GM23338 (cell line): ENCODE data around the gene HDDC3. TPM values are rescaled to one million over a fixed set of nuclear protein-coding genes. Genes with fewer than 3 reads are reported as not detected.

Source experiments
- ATAC-seq: fragments of 200-7000 bp; cut with Tn5 transposase; 3 replicates; pipeline ENCODE4 v1.9.1; 2020
- DNase-seq: peaks from one replicate; pipeline ENCODE4 v3.0.0-alpha.2; 2015; ENCODE audit warnings: low spot score
- H2AFZ ChIP-seq: fragments of 200-600 bp; sonication (generic); 2 replicates; pipeline ENCODE4 v1.8.0; 2016; ENCODE audit warnings: antibody characterized with exemption, mild to moderate bottlenecking, moderate library complexity
- H3F3A ChIP-seq: fragments of 200-600 bp; sonication (generic); replicated peaks from 2 replicates; pipeline ENCODE4 v1.8.0; 2017; ENCODE audit warnings: antibody characterized with exemption, mixed run types, low read depth
- H3K27ac ChIP-seq: fragments of 200-600 bp; sonication (generic); 2 replicates; pipeline ENCODE4 v1.6.1; 2016; ENCODE audit warnings: low read depth
- H3K27me3 ChIP-seq: fragments of 200-600 bp; sonication (generic); 2 replicates; pipeline ENCODE4 v1.8.0; 2016; ENCODE audit warnings: mild to moderate bottlenecking, mixed run types, moderate library complexity; ENCODE audit not compliant: insufficient read depth
- H3K36me3 ChIP-seq: fragments of 200-600 bp; sonication (generic); 2 replicates; pipeline ENCODE4 v1.8.0; 2016; ENCODE audit warnings: mild to moderate bottlenecking; ENCODE audit not compliant: insufficient read depth
- H3K4me1 ChIP-seq: fragments of 200-600 bp; sonication (generic); 2 replicates; pipeline ENCODE4 v1.8.0; 2016; ENCODE audit warnings: mild to moderate bottlenecking, moderate library complexity; ENCODE audit not compliant: insufficient read depth
- H3K4me2 ChIP-seq: fragments of 200-600 bp; sonication (generic); 2 replicates; pipeline ENCODE4 v1.7.1; 2017; ENCODE audit warnings: mixed run types
- H3K4me3 ChIP-seq: fragments of 200-600 bp; sonication (generic); 2 replicates; pipeline ENCODE4 v1.6.1; 2016; ENCODE audit warnings: mixed run types
- H3K79me2 ChIP-seq: fragments of 200-600 bp; sonication (generic); replicated peaks from 2 replicates; pipeline ENCODE4 v1.8.0; 2017; ENCODE audit warnings: mild to moderate bottlenecking; ENCODE audit not compliant: insufficient read depth
- H3K9me2 ChIP-seq: fragments of 200-600 bp; sonication (generic); 2 replicates; pipeline ENCODE4 v1.8.0; 2017; ENCODE audit not compliant: insufficient read depth
- H4K20me1 ChIP-seq: fragments of 200-600 bp; sonication (generic); replicated peaks from 2 replicates; pipeline ENCODE4 v1.8.0; 2017; ENCODE audit warnings: mild to moderate bottlenecking; ENCODE audit not compliant: insufficient read depth
- H3K27ac Mint-ChIP-seq: 2 replicates; pipeline ENCODE4 v1.8.0; 2020; ENCODE audit warnings: inconsistent platforms, mild to moderate bottlenecking, moderate library complexity, mixed read lengths
- H3K27me3 Mint-ChIP-seq: 3 replicates; pipeline ENCODE4 v1.8.0; 2022; ENCODE audit warnings: low read depth, mild to moderate bottlenecking, moderate library complexity, mixed read lengths, inconsistent platforms; ENCODE audit not compliant: insufficient read depth, poor library complexity
- H3K36me3 Mint-ChIP-seq: 3 replicates; pipeline ENCODE4 v1.8.0; 2021; ENCODE audit warnings: low read depth, mild to moderate bottlenecking, inconsistent platforms, moderate library complexity, mixed read lengths
- H3K4me1 Mint-ChIP-seq: 3 replicates; pipeline ENCODE4 v1.8.0; 2020; ENCODE audit warnings: mild to moderate bottlenecking, inconsistent platforms, mixed read lengths
- H3K4me3 Mint-ChIP-seq: 3 replicates; pipeline ENCODE4 v1.8.0; 2021; ENCODE audit warnings: moderate library complexity, mild to moderate bottlenecking, inconsistent platforms, mixed read lengths
- H3K9me3 Mint-ChIP-seq: 3 replicates; pipeline ENCODE4 v1.8.0; 2020; ENCODE audit warnings: moderate library complexity, mild to moderate bottlenecking, inconsistent platforms, mixed read lengths
- CREB1 ChIP-seq: fragments of 250-450 bp; sonication (Bioruptor Pico); IDR thresholded peaks from 2 replicates; pipeline ENCODE4 v1.5.0; 2020; ENCODE audit warnings: low read depth, mild to moderate bottlenecking, moderate library complexity
- CTCF ChIP-seq, 2 experiments: fragments of 200-600 bp in 1 of 2; sonication (generic) in 1 of 2; conservative IDR thresholded peaks; 2 replicates each; pipeline versions ENCODE4 v1.5.1 to v1.6.1; 2016 to 2017; ENCODE audit warnings: antibody characterized with exemption in 2 of 2, low read depth in 2 of 2, mild to moderate bottlenecking in 2 of 2, moderate library complexity in 1 of 2
- ETS1 ChIP-seq: IDR thresholded peaks from 2 replicates; pipeline ENCODE4 v1.6.1; 2016; ENCODE audit warnings: antibody characterized with exemption
- EZH2 ChIP-seq: fragments of 200-600 bp; sonication (generic); IDR thresholded peaks from one replicate; pipeline ENCODE4 v1.8.0; 2017; ENCODE audit warnings: antibody characterized with exemption, mild to moderate bottlenecking, low read depth; ENCODE audit not compliant: unreplicated experiment
- EZH2phosphoT487 ChIP-seq: fragments of 200-600 bp; sonication (generic); IDR thresholded peaks from one replicate; pipeline ENCODE4 v1.8.1; 2018; ENCODE audit warnings: antibody characterized with exemption; ENCODE audit not compliant: unreplicated experiment
- JUNB ChIP-seq: IDR thresholded peaks from one replicate; pipeline ENCODE4 v1.6.1; 2016; ENCODE audit warnings: antibody characterized with exemption; ENCODE audit not compliant: unreplicated experiment
- NANOG ChIP-seq: IDR thresholded peaks from 2 replicates; pipeline ENCODE4 v1.6.1; 2016; ENCODE audit warnings: antibody characterized with exemption, borderline replicate concordance
- POLR2AphosphoS5 ChIP-seq: IDR thresholded peaks from 2 replicates; pipeline ENCODE4 v1.6.1; 2016; ENCODE audit warnings: antibody characterized with exemption, low read depth
- REST ChIP-seq: IDR thresholded peaks from one replicate; pipeline ENCODE4 v1.6.1; 2018; ENCODE audit warnings: antibody characterized with exemption; ENCODE audit not compliant: unreplicated experiment
- STAT1 ChIP-seq: IDR thresholded peaks from one replicate; pipeline ENCODE4 v1.6.1; 2016; ENCODE audit warnings: antibody characterized with exemption; ENCODE audit not compliant: unreplicated experiment
- ZNF114 ChIP-seq: fragments of 250-450 bp; sonication (Bioruptor Pico); IDR thresholded peaks from 2 replicates; pipeline ENCODE4 v1.5.0; 2020; ENCODE audit warnings: mild to moderate bottlenecking, moderate library complexity
- ZNF331 ChIP-seq: fragments of 250-450 bp; sonication (Bioruptor Pico); IDR thresholded peaks from 2 replicates; pipeline ENCODE4 v1.5.0; 2020; ENCODE audit warnings: low read depth, mild to moderate bottlenecking, moderate library complexity
- ZNF462 ChIP-seq: fragments of 250-450 bp; sonication (Bioruptor Pico); IDR thresholded peaks from 2 replicates; pipeline ENCODE4 v1.5.0; 2020; ENCODE audit warnings: mild to moderate bottlenecking, moderate library complexity
- polyA plus RNA-seq: library from polyadenylated mRNA; unstranded; fragments of >200 nt; fragmentation: Nextera tagmentation; extraction: Ambion mirVana; gene quantifications from 2 replicates; pipeline ENCODE4 v1.2.1, GENCODE V29; 2016
- total RNA-seq: library from RNA; depleted of rRNA; stranded (reverse); fragments of >200 nt; shearing (Covaris generic); gene quantifications from 2 replicates; pipeline ENCODE4 v1.2.3, GENCODE V29; 2014

Gene HDDC3
- total and polyA plus RNA-seq, 2 experiments from 2014 or later = 17.4 to 19.0 TPM

- ATAC-seq = no peak
- H3K4me3 ChIP-seq = peak overlapping the region; percentile 75; the same call in 1 of the 2 replicates
- no peak overlapping the region for H3K27ac Mint-ChIP-seq
Observed at GRCh38 chr15:90953947-90954711, 21.8 kb upstream of the HDDC3 start.

More at GRCh38 chr15:90953947-90954711, 21.8 kb upstream of the HDDC3 start:
- Mint-ChIP-seq H3K9me3 (no peaks in the 10 kb centered on the region; the same call in 2 of the 3 replicates), H3K4me1 (peaks cover 10% of the 10 kb centered on the region), H3K4me3 (peak overlapping the region; percentile 83), H3K36me3 (peaks cover 40% of the 10 kb centered on the region), H3K27me3 (peaks cover 16% of the 10 kb centered on the region)
- H3F3A ChIP-seq = peaks cover 17% of the 10 kb centered on the region; the same call in 1 of the 2 replicates
- H3K4me1 ChIP-seq = peaks cover 13% of the 10 kb centered on the region
- H3K27me3 ChIP-seq = no peaks in the 10 kb centered on the region
- no peaks in the 10 kb centered on the region for H4K20me1 ChIP-seq
- H3K36me3 ChIP-seq = peaks cover 7% of the 10 kb centered on the region; the same call in 1 of the 2 replicates
- no peak for TF ChIP-seq ZNF331
- no peak for TF ChIP-seq POLR2AphosphoS5
- no peak for TF ChIP-seq EZH2phosphoT487
- no peak for TF ChIP-seq JUNB
- no peak for TF ChIP-seq NANOG
- no peak for TF ChIP-seq CREB1 (CRISPR knock-in tag)
- no peak for TF ChIP-seq STAT1
- TF ChIP-seq EZH2 = no peak
- no peak for TF ChIP-seq REST
- no peak for TF ChIP-seq ETS1
- TF ChIP-seq ZNF462 = no peak
- no peak for TF ChIP-seq ZNF114 (CRISPR knock-in tag)
- TF ChIP-seq CTCF (conservative IDR thresholded peaks at IDR 0.05; ENCODE audit: low read depth in 2 of 2) = no peak
- H3K27ac ChIP-seq = no peak overlapping the region
- no peaks in the 10 kb centered on the region for H3K9me2 ChIP-seq
- no peak for DNase-seq
- no peak overlapping the region for H2AFZ ChIP-seq
- peak overlapping the region; percentile 84; the same call in 1 of the 2 replicates for H3K4me2 ChIP-seq
- no peaks in the 10 kb centered on the region for H3K79me2 ChIP-seq
